ENCODE results near the gene PCK1. TPM values are rescaled to one million over a fixed set of nuclear protein-coding genes. Genes with fewer than 3 reads are reported as not detected.

PCK1 gene
- total and polyA plus RNA-seq, 3 experiments from 2014 or later = not detected

GRCh38 chr20:57530327-57530981 lies 30.5 kb upstream of the PCK1 start:
- ChIA-PET CTCF (no interaction called here), POLR2A (no interaction called here)
- H3K4me1 ChIP-seq (ENCODE audit: insufficient read depth, low read length) = no peaks in the 10 kb centered on the region
- no peak overlapping the region for H3K27ac ChIP-seq (ENCODE audit: low read depth, low read length)
- no peaks in the 10 kb centered on the region for H3K9me3 Mint-ChIP-seq
- H3K9me3 ChIP-seq (ENCODE audit: low read length) = no peaks in the 10 kb centered on the region
- H3K4me3 ChIP-seq (ENCODE audit: low read length) = no peak overlapping the region
- H3K4me1 Mint-ChIP-seq = no peaks in the 10 kb centered on the region
- DNase-seq = no peak
- no peak overlapping the region for H3K27ac Mint-ChIP-seq
- no peaks in the 10 kb centered on the region for H3K36me3 Mint-ChIP-seq
- peaks cover 15 to 23% of the 10 kb centered on the region in 2 donors for H3K27me3 Mint-ChIP-seq
- H3K27me3 ChIP-seq (ENCODE audit: insufficient read depth, low read length, poor library complexity, severe bottlenecking) = no peaks in the 10 kb centered on the region
- no peaks in the 10 kb centered on the region for H3K36me3 ChIP-seq (ENCODE audit: insufficient read depth, low read length)
- H3K4me3 Mint-ChIP-seq = no peak overlapping the region

GRCh38 chr20:57532104-57532503 lies 28.8 kb upstream of the PCK1 start:
- Mint-ChIP-seq H3K36me3 (no peaks in the 10 kb centered on the region), H3K27me3 (peaks cover 17 to 39% of the 10 kb centered on the region in 2 donors), H3K27ac (no peak overlapping the region), H3K4me1 (no peaks in the 10 kb centered on the region), H3K4me3 (no peak overlapping the region), H3K9me3 (no peaks in the 10 kb centered on the region)
- Histone ChIP-seq H3K9me3 (ENCODE audit: low read length) (no peaks in the 10 kb centered on the region), H3K27ac (ENCODE audit: low read depth, low read length) (no peak overlapping the region), H3K27me3 (ENCODE audit: insufficient read depth, low read length, poor library complexity, severe bottlenecking) (no peaks in the 10 kb centered on the region), H3K4me3 (ENCODE audit: low read length) (no peak overlapping the region), H3K4me1 (ENCODE audit: insufficient read depth, low read length) (no peaks in the 10 kb centered on the region), H3K36me3 (ENCODE audit: insufficient read depth, low read length) (no peaks in the 10 kb centered on the region)
- no peak for DNase-seq
- ChIA-PET POLR2A (no interaction called here), CTCF (no interaction called here)

DNA sequence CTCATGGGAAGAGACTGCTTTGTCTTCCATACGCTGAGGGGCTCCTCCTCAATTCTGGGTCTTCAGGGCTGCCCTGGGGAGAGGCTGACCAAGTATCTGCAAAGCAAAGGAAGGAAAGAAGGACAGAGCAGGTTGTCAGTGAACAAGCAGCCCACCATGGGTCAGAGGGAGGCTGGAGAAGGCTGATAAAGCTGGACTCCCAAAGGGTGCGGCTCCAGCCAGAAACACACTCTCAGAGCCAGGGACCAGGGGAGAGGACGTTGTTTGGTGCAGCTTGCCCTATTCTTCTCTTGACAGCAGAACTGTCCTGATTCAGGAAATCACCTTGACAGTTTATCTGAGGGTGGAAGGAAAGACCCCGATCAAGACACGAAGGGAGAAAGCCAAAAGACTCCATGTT lies 25.6 kb upstream of the PCK1 start:
- Mint-ChIP-seq H3K27ac (no peak overlapping the region), H3K9me3 (peaks cover 0 to 4% (median 0%) of the 10 kb centered on the region in 5 donors), H3K4me1 (no peaks in the 10 kb centered on the region), H3K27me3 (peaks cover 24 to 62% of the 10 kb centered on the region in 2 donors), H3K36me3 (peaks cover 0 to under 1% (median 0%) of the 10 kb centered on the region in 3 donors), H3K4me3 (no peak overlapping the region)
- Histone ChIP-seq H3K9me3 (ENCODE audit: low read length) (no peaks in the 10 kb centered on the region), H3K36me3 (ENCODE audit: insufficient read depth, low read length) (no peaks in the 10 kb centered on the region), H3K27ac (ENCODE audit: low read depth, low read length) (no peak overlapping the region), H3K4me1 (ENCODE audit: insufficient read depth, low read length) (no peaks in the 10 kb centered on the region), H3K4me3 (ENCODE audit: low read length) (no peak overlapping the region), H3K27me3 (ENCODE audit: insufficient read depth, low read length, poor library complexity, severe bottlenecking) (no peaks in the 10 kb centered on the region)
- CTCF ChIA-PET = no interaction called here
- no peak for DNase-seq
- POLR2A ChIA-PET = no interaction called here

GRCh38 chr20:57536120-57536708 lies 24.7 kb upstream of the PCK1 start:
- Mint-ChIP-seq H3K4me3 (no peak overlapping the region), H3K27me3 (peaks cover 30 to 66% of the 10 kb centered on the region in 2 donors), H3K36me3 (peaks cover 0 to 4% (median 0%) of the 10 kb centered on the region in 3 donors), H3K9me3 (peaks cover 0 to 4% (median 0%) of the 10 kb centered on the region in 5 donors), H3K27ac (no peak overlapping the region), H3K4me1 (no peaks in the 10 kb centered on the region)
- DNase-seq = no peak
- no peaks in the 10 kb centered on the region for H3K4me1 ChIP-seq (ENCODE audit: insufficient read depth, low read length)
- no peak overlapping the region for H3K27ac ChIP-seq (ENCODE audit: low read depth, low read length)
- H3K9me3 ChIP-seq (ENCODE audit: low read length) = no peaks in the 10 kb centered on the region
- no peaks in the 10 kb centered on the region for H3K36me3 ChIP-seq (ENCODE audit: insufficient read depth, low read length)
- ChIA-PET POLR2A (no interaction called here), CTCF (no interaction called here)
- no peaks in the 10 kb centered on the region for H3K27me3 ChIP-seq (ENCODE audit: insufficient read depth, low read length, poor library complexity, severe bottlenecking)
- no peak overlapping the region for H3K4me3 ChIP-seq (ENCODE audit: low read length)

DNA sequence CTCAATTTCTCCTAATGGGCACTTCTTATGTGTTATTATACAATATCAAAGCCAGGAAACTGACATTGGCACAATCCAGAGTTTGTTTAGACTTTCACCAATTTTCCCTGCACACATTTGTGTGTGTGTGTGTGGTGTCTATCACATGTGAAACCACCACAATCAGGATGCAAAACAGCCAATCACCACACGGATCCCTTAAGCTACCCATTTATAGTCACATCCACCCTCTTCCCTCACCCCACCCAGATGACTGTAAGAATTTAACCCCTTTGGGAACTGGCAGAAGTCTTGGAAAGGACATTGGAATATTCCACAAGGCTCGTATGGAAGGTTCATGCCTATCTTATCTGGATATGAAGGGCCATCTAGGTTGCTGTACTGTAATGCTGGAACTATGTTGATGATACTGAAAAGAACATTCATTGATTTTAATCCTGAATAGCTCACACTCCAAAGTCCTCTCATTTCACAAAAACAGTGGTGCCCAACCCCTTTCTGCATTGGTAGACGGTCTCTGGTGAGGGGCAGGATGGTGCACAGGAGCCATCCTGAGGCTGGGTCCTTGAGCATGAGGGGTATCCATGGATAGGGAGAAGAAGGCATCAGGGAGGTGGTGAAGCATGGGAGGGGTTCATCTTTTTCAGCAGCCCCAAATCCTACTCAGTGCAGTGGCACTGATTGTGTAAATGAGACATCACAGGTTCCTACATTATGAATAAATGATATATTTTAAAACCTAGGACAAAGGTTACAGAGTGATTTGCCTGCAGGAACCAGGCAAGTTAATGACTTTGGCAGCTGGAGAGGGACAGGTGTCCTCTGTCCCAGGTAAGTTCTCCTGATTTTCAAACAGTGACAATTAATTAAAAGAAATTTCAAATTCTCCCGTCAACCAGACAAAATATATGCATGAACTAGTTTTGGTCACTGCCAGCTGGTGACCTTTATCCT lies 23.9 kb upstream of the PCK1 start:
- Mint-ChIP-seq H3K4me3 (no peak overlapping the region), H3K36me3 (peaks cover 0 to 4% (median 0%) of the 10 kb centered on the region in 3 donors), H3K27ac (no peak overlapping the region), H3K4me1 (no peaks in the 10 kb centered on the region), H3K27me3 (peaks cover 31 to 66% of the 10 kb centered on the region in 2 donors), H3K9me3 (peaks cover 0 to 4% (median 0%) of the 10 kb centered on the region in 5 donors)
- CTCF ChIA-PET = no interaction called here
- Histone ChIP-seq H3K36me3 (ENCODE audit: insufficient read depth, low read length) (no peaks in the 10 kb centered on the region), H3K4me3 (ENCODE audit: low read length) (no peak overlapping the region), H3K9me3 (ENCODE audit: low read length) (no peaks in the 10 kb centered on the region), H3K27ac (ENCODE audit: low read depth, low read length) (no peak overlapping the region), H3K4me1 (ENCODE audit: insufficient read depth, low read length) (no peaks in the 10 kb centered on the region), H3K27me3 (ENCODE audit: insufficient read depth, low read length, poor library complexity, severe bottlenecking) (no peaks in the 10 kb centered on the region)
- no peak for DNase-seq
- POLR2A ChIA-PET = no interaction called here

DNA sequence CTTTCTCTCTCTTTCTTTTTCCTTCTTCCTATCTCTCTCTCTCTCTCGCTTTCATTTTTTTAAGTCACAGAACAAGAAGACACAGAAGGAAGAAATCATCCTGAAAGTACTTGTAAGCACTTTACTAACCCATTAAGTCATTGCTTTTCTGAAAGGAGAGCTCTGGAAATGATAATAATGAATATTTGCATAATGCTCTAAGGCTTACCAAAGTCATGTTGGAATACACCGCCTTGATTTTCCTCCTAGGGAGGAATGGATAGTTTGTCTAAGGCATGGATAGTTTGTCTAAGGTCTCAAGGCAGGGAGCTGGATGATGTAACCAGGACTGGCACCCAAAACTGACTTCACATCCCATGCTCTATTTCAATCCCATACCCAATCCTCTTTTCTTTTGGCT lies 23.1 kb upstream of the PCK1 start:
- no peaks in the 10 kb centered on the region for H3K4me1 ChIP-seq (ENCODE audit: insufficient read depth, low read length)
- DNase-seq = no peak
- H3K9me3 ChIP-seq (ENCODE audit: low read length) = no peaks in the 10 kb centered on the region
- Mint-ChIP-seq H3K27ac (no peak overlapping the region), H3K27me3 (peaks cover 31 to 70% of the 10 kb centered on the region in 2 donors), H3K9me3 (peaks cover 0 to 4% (median 0%) of the 10 kb centered on the region in 5 donors), H3K4me1 (no peaks in the 10 kb centered on the region), H3K4me3 (no peak overlapping the region), H3K36me3 (peaks cover 0 to 4% (median 0%) of the 10 kb centered on the region in 3 donors)
- H3K27ac ChIP-seq (ENCODE audit: low read depth, low read length) = no peak overlapping the region
- POLR2A ChIA-PET = no interaction called here
- no peak overlapping the region for H3K4me3 ChIP-seq (ENCODE audit: low read length)
- CTCF ChIA-PET = no interaction called here
- H3K36me3 ChIP-seq (ENCODE audit: insufficient read depth, low read length) = no peaks in the 10 kb centered on the region
- no peaks in the 10 kb centered on the region for H3K27me3 ChIP-seq (ENCODE audit: insufficient read depth, low read length, poor library complexity, severe bottlenecking)

DNA sequence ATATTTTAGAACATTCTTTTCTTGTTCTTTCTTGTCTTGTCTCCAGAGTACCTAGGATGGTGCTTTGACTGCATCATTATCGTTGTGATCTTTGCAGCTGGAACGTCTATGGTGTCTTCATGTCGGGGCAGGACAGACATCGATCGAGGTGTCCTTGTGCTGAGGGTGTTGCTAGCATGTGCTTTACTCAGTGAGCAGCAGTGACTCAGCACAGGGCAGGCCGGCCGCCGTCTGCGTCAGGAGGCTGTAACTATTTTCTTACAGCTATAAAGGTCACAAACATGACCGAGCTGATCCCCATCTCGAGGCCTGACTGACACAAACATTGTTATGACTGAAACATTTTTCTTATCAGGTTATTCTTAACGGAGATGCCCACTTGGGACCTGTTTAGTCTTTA lies 21.0 kb upstream of the PCK1 start:
- no peaks in the 10 kb centered on the region for H3K4me1 ChIP-seq (ENCODE audit: insufficient read depth, low read length)
- no peaks in the 10 kb centered on the region for H3K27me3 ChIP-seq (ENCODE audit: insufficient read depth, low read length, poor library complexity, severe bottlenecking)
- ChIA-PET POLR2A (no interaction called here), CTCF (no interaction called here)
- no peak overlapping the region for H3K4me3 ChIP-seq (ENCODE audit: low read length)
- Mint-ChIP-seq H3K27ac (no peak overlapping the region), H3K4me1 (no peaks in the 10 kb centered on the region), H3K27me3 (peaks cover 26 to 62% of the 10 kb centered on the region in 2 donors), H3K9me3 (peaks cover 0 to 4% (median 0%) of the 10 kb centered on the region in 5 donors), H3K4me3 (no peak overlapping the region), H3K36me3 (peaks cover 0 to 4% (median 0%) of the 10 kb centered on the region in 3 donors)
- H3K9me3 ChIP-seq (ENCODE audit: low read length) = no peaks in the 10 kb centered on the region
- no peak for DNase-seq
- no peaks in the 10 kb centered on the region for H3K36me3 ChIP-seq (ENCODE audit: insufficient read depth, low read length)
- no peak overlapping the region for H3K27ac ChIP-seq (ENCODE audit: low read depth, low read length)
